Transverse colon (tissue), 4 donors: Measurements from ENCODE around the gene CCDC61. TPM values are rescaled to one million over a fixed set of nuclear protein-coding genes. Genes with fewer than 3 reads are reported as not detected.

ENCODE experiments used
- DNase-seq: peaks from one replicate; pipeline ENCODE4 v3.0.0-alpha.2; 2019
- H3K27ac ChIP-seq, 4 donors: fragments of 200-600 bp; sonication (generic); 2 replicates each; pipeline ENCODE4 v1.5.1; 2016 to 2018; ENCODE audit warnings: inconsistent platforms in 4 of 4
- H3K27me3 ChIP-seq: fragments of 200-600 bp; sonication (generic); 2 replicates; pipeline ENCODE4 v1.5.1; 2017; ENCODE audit warnings: inconsistent platforms
- H3K36me3 ChIP-seq, 4 donors: fragments of 200-600 bp; sonication (generic); 2 replicates each; pipeline ENCODE4 v1.5.1; 2017 to 2019; ENCODE audit warnings: inconsistent platforms in 4 of 4
- H3K4me1 ChIP-seq, 4 donors: fragments of 200-600 bp; sonication (generic); 2 replicates each; pipeline ENCODE4 v1.5.1; 2017 to 2020; ENCODE audit warnings: inconsistent platforms in 4 of 4
- H3K4me3 ChIP-seq, 4 donors: fragments of 200-600 bp; sonication (generic); 1 replicate in 1 of 4; 2 replicates in 3 of 4; pipeline versions ENCODE4 v1.5.1 to v1.6.1; 2017 to 2019; ENCODE audit warnings: inconsistent platforms in 4 of 4
- H3K9me3 ChIP-seq, 2 donors: fragments of 200-600 bp; sonication (generic); 2 replicates each; pipeline ENCODE4 v1.5.1; 2017 to 2019; ENCODE audit warnings: inconsistent platforms in 2 of 2
- EP300 ChIP-seq: sonication (generic); formaldehyde crosslinking; IDR thresholded peaks from one replicate; pipeline ENCODE4 v1.6.1; 2017; ENCODE audit warnings: antibody characterized with exemption, low read depth
- POLR2A ChIP-seq: fragments of 450-650 bp; IDR thresholded peaks from one replicate; pipeline ENCODE4 v1.6.1; 2016; ENCODE audit warnings: antibody characterized with exemption, mild to moderate bottlenecking, moderate library complexity
- POLR2AphosphoS5 ChIP-seq, 3 donors: sonication (generic); formaldehyde crosslinking; IDR thresholded peaks; one replicate each; pipeline ENCODE4 v1.6.1; 2016; ENCODE audit warnings: antibody characterized with exemption in 3 of 3
- WGBS, 2 donors: methylation state at CpG; one replicate each; pipeline ENCODE4 v1.1.5; 2018; ENCODE audit warnings: low coverage in 1 of 2; 5-methylcytosine and 5-hydroxymethylcytosine counted together
- in situ Hi-C, 4 donors: fragments of 200-750 bp; cut with MboI; loops; one replicate each; pipeline versions ENCODE4 v1.15.0 to v1.15.1; 2017; ENCODE audit warnings: low sequenced_read_pairs in 3 of 4, low pct_ligation_motif_present in 1 of 4, low pct_unique_long_range_greater_than_20kb in 1 of 4
- intact Hi-C: fragments of 100-400 bp; cut with DNase I; formaldehyde crosslinking; loops from one replicate; pipeline ENCODE4 v1.15.1; 2023; ENCODE audit warnings: low total_unique reads
- total RNA-seq, 4 donors: library from RNA; depleted of rRNA; stranded (reverse); fragments of >200 nt; gene quantifications; one replicate each; pipeline ENCODE4 v1.1.0, GENCODE V29; 2016
- TF ChIP-seq, protein P1 (sequence below), 5 experiments: fragments of 200-600 bp in 3 of 5; fragments of 450-650 bp in 2 of 5; sonication (generic) in 3 of 5; IDR thresholded peaks; 1 replicate in 2 of 5; 2 replicates in 3 of 5; pipeline ENCODE4 v1.5.1; 2016 to 2017; ENCODE audit warnings: antibody characterized with exemption in 5 of 5, inconsistent platforms in 3 of 5, mild to moderate bottlenecking in 2 of 5, moderate library complexity in 1 of 5

CCDC61 gene
- total RNA-seq, 4 donors from 2014 or later = 7.8 to 18.7 (median 10.6) TPM

GRCh38 chr19:46006411-46006810 lies 11.1 kb downstream of the CCDC61 start:
- Histone ChIP-seq H3K36me3 (no peaks in the 10 kb centered on the region), H3K9me3 (no peaks in the 10 kb centered on the region), H3K4me1 (no peaks in the 10 kb centered on the region), H3K27me3 (no peaks in the 10 kb centered on the region), H3K4me3 (no peak overlapping the region), H3K27ac (no peak overlapping the region)
- no peak for TF ChIP-seq EP300
- TF ChIP-seq, protein P1, sequence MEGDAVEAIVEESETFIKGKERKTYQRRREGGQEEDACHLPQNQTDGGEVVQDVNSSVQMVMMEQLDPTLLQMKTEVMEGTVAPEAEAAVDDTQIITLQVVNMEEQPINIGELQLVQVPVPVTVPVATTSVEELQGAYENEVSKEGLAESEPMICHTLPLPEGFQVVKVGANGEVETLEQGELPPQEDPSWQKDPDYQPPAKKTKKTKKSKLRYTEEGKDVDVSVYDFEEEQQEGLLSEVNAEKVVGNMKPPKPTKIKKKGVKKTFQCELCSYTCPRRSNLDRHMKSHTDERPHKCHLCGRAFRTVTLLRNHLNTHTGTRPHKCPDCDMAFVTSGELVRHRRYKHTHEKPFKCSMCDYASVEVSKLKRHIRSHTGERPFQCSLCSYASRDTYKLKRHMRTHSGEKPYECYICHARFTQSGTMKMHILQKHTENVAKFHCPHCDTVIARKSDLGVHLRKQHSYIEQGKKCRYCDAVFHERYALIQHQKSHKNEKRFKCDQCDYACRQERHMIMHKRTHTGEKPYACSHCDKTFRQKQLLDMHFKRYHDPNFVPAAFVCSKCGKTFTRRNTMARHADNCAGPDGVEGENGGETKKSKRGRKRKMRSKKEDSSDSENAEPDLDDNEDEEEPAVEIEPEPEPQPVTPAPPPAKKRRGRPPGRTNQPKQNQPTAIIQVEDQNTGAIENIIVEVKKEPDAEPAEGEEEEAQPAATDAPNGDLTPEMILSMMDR (IDR thresholded peaks at IDR 0.05) = no peak
- TF ChIP-seq POLR2A = no peak
- DNase-seq = no peak
- intact Hi-C loops = no loop called here
- WGBS, 2 donors = 95% methylated on average over 13 of the region's 13 CpGs; no CpG with 5 or more reads in 1 of the 2 donors
- in situ Hi-C loops = no loop called here

DNA sequence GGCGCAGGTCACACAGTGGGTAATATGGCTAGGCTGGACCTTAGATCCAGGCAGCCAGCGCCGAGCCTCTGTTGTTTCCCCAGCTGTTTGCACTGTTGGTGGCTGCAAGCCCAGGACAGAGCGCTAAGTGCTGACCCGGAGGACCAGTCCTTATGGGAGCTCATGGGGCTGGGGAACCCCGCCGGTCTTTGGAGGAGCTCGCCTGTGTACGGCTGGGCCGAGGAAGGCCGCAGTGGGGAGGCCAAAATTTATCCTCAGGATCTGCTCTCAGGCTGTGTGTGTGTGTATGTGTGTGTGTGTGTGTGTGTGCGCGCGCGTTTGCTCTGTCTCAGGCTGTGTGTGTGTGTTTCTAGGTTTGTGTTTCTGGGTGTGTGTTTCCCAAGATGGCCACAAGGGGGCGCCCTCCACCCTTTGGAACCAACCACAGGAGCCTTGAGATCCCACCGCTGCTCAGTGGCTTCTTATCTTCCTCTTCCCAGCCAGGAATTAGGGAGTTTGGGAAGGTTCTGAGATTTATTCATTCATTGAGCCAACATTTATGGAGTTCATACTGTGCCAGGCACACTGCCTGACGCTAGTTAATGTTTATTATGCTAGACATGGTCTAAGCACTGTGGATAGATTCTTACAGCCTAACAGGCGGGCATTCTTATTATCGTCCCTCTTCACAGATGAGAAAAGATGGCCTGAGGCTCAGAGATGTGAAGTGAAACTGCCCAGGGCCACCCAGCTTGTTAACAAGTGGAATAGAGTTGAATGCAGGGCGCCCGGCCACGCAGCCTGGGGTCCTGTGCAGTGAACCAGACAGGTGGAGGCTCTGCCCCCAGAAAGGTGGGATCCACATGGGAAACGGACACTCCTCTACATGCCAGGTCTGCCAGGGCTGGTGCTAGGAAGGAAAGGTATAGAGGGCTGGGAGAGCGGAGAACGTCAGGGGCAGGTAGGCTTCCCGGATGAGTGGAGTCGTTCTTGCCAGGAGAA lies 14.6 kb downstream of the CCDC61 start:
- no peaks in the 10 kb centered on the region for H3K9me3 ChIP-seq
- peaks cover 2 to 6% (median 5%) of the 10 kb centered on the region in 4 donors for H3K4me1 ChIP-seq
- TF ChIP-seq POLR2A (no peak), POLR2AphosphoS5 (IDR thresholded peaks at IDR 0.05) (no peak), EP300 (no peak)
- TF ChIP-seq, protein P1 (IDR thresholded peaks at IDR 0.05) = peak; percentile 67 to 91 (median 87)
- 71 to 80% methylated on average over 1 to 28 of the region's 28 CpGs for WGBS, 2 donors
- H3K4me3 ChIP-seq = no peak overlapping the region
- no peak overlapping the region for H3K27ac ChIP-seq
- peaks cover 23% of the 10 kb centered on the region for H3K27me3 ChIP-seq
- DNase-seq = peak; percentile 69
- in situ Hi-C loops = no loop called here
- no peaks in the 10 kb centered on the region for H3K36me3 ChIP-seq
- intact Hi-C loops = no loop called here

DNA sequence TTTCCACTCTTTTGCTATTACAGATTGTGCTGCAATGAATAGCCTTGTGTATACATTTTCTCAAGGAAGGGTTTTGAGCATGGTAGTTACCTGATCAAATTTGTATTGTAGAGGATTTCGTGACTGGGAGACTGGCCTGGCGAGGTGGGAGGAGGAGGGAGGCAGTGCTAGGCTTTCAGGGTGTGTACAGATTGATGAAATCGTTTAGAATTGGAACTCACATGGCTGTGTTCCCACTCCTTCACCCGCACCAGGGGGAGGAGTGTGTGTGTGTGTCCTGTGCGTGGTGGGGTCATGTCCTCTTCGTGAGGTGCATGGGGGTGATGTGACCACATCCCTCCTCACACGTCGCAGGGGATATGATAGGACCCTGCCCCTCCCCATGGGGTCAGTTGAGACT lies 19.3 kb downstream of the CCDC61 start:
- Histone ChIP-seq H3K9me3 (no peaks in the 10 kb centered on the region), H3K27ac (peak overlapping the region in 1 of 4 donors; percentile 46), H3K36me3 (no peaks in the 10 kb centered on the region), H3K27me3 (peaks cover 37% of the 10 kb centered on the region), H3K4me3 (peak overlapping the region in 2 of 4 donors; percentile 38 to 70), H3K4me1 (peaks cover 3 to 28% (median 22%) of the 10 kb centered on the region in 4 donors)
- TF ChIP-seq, protein P1 (IDR thresholded peaks at IDR 0.05) = no peak
- no peak for TF ChIP-seq POLR2A
- TF ChIP-seq EP300 = no peak
- TF ChIP-seq POLR2AphosphoS5 (IDR thresholded peaks at IDR 0.05) = no peak
- 35% methylated on average over 8 of the region's 8 CpGs; no CpG with 5 or more reads in 1 of the 2 donors for WGBS, 2 donors
- intact Hi-C loops = no loop called here
- DNase-seq = no peak
- in situ Hi-C loops = no loop called here

DNA sequence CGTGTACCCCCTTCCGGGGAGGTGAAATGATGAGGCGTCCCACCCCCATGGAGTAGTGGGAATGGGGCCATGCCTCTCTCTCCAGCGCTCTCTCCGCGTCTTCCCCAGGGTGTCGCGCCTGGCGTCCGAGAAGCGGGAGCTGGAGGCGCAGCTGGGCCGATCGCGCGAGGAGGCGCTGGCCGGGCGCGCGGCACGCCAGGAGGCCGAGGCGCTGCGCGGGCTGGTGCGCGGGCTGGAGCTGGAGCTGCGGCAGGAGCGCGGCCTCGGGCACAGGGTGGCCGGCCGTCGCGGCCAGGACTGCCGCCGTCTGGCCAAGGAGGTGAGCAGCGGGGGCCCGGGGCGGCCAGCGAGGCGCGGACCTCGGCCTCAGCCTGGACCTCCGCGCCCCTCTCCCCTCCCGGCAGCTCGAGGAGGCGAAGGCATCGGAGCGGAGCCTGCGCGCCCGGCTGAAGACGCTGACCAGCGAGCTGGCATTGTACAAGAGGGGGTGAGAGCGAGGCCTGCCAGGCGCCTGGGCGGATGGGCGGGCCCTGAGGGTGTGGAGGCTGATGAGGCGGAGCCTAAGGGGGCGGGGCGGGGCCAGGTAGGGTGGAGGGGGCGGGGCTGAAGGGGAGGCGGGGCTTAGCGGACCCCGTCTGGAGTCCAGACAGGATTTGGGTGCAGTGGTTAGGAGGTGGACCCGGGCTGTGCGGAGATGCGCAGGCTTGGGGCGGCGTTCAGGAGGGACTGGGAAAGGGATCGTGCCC lies 19.8 kb downstream of the CCDC61 start:
- DNase-seq = peak; percentile 83
- Histone ChIP-seq H3K27me3 (peaks cover 37% of the 10 kb centered on the region), H3K4me1 (peaks cover 3 to 28% (median 22%) of the 10 kb centered on the region in 4 donors), H3K4me3 (peak overlapping the region in 3 of 4 donors; percentile 10 to 70 (median 56)), H3K9me3 (no peaks in the 10 kb centered on the region), H3K36me3 (no peaks in the 10 kb centered on the region), H3K27ac (peak overlapping the region in 1 of 4 donors; percentile 46)
- in situ Hi-C loops (no loop called here), intact Hi-C loops (no loop called here)
- TF ChIP-seq POLR2AphosphoS5 (IDR thresholded peaks at IDR 0.05) = peak in 2 of 3 donors; percentile 20 to 21
- TF ChIP-seq POLR2A = no peak
- whole genome bisulfite sequencing, 2 donors = 21% methylated on average over 17 of the region's 74 CpGs; no CpG with 5 or more reads in 1 of the 2 donors
